ENCODE results near the gene HPN. TPM values are rescaled to one million over a fixed set of nuclear protein-coding genes. Genes with fewer than 3 reads are reported as not detected.
"Not testable (repeated sequence)": the region's sequence is repeated elsewhere in the genome, so short reads cannot be mapped to it uniquely, and the experiment has no call there.

Gene HPN
- total RNA-seq, 1 donor from 2014 or later, result 0.30 TPM

- H3K27ac ChIP-seq, result no peak overlapping the region
- peaks cover 75% of the 10 kb centered on the region for H3K79me2 ChIP-seq (ENCODE audit: low read depth)
- H2AFZ ChIP-seq (replicated peaks), result no peak overlapping the region
- Mint-ChIP-seq H3K9me3 (no peaks in the 10 kb centered on the region), H3K36me3 (peaks cover 10% of the 10 kb centered on the region), H3K4me3 (peak overlapping the region; percentile 98), H3K4me1 (peaks cover 46% of the 10 kb centered on the region), H3K27me3 (ENCODE audit: insufficient read depth, low read depth) (peaks cover 10% of the 10 kb centered on the region), H3K27ac (peak overlapping the region; percentile 35)
- H3K4me3 ChIP-seq, result no peak overlapping the region
- no peaks in the 10 kb centered on the region for H3K9me3 ChIP-seq (ENCODE audit: low read depth)
- peaks cover 63% of the 10 kb centered on the region for H4K20me1 ChIP-seq (ENCODE audit: low read depth)
- peaks cover 12% of the 10 kb centered on the region for H3K4me1 ChIP-seq
- H3K27me3 ChIP-seq, result no peaks in the 10 kb centered on the region
- peak overlapping the region; percentile 90 for H3K4me2 ChIP-seq
- peaks cover 32% of the 10 kb centered on the region for H3F3A ChIP-seq (ENCODE audit: low read depth)
- no peak for DNase-seq (ENCODE audit: low spot score)
- TF ChIP-seq CTCF (IDR thresholded peaks at IDR 0.05), result no peak
- no peak for TF ChIP-seq EZH2 (IDR thresholded peaks at IDR 0.05)
- no peak for TF ChIP-seq EZH2phosphoT487 (IDR thresholded peaks at IDR 0.05)
- H3K36me3 ChIP-seq, result no peaks in the 10 kb centered on the region
- no peak overlapping the region for H3K9ac ChIP-seq
These were observed 39.4 kb upstream of the HPN start for GRCh38 chr19:35002037-35002535.

GRCh38 chr19:35004517-35005255, 36.8 kb upstream of the HPN start:
- no peak overlapping the region for H3K9ac ChIP-seq
- H2AFZ ChIP-seq (replicated peaks), result no peak overlapping the region
- no peak for TF ChIP-seq EZH2phosphoT487 (IDR thresholded peaks at IDR 0.05)
- TF ChIP-seq CTCF (IDR thresholded peaks at IDR 0.05), result no peak
- no peak for TF ChIP-seq EZH2 (IDR thresholded peaks at IDR 0.05)
- H3F3A ChIP-seq (ENCODE audit: low read depth), result peaks cover 22% of the 10 kb centered on the region
- H3K4me1 Mint-ChIP-seq, result peaks cover 33% of the 10 kb centered on the region
- H3K4me3 Mint-ChIP-seq, result no peak overlapping the region
- H3K4me1 ChIP-seq, result peaks cover 6% of the 10 kb centered on the region
- H3K9me3 ChIP-seq (ENCODE audit: low read depth), result no peaks in the 10 kb centered on the region
- H3K4me3 ChIP-seq, result no peak overlapping the region
- DNase-seq (ENCODE audit: low spot score), result no peak
- H3K79me2 ChIP-seq (ENCODE audit: low read depth), result peaks cover 87% of the 10 kb centered on the region
- H3K27ac Mint-ChIP-seq, result no peak overlapping the region
- no peaks in the 10 kb centered on the region for H3K9me3 Mint-ChIP-seq
- no peak overlapping the region for H3K27ac ChIP-seq
- H3K4me2 ChIP-seq, result no peak overlapping the region
- H3K36me3 Mint-ChIP-seq, result peaks cover 15% of the 10 kb centered on the region
- peaks cover 8% of the 10 kb centered on the region for H3K27me3 Mint-ChIP-seq (ENCODE audit: insufficient read depth, low read depth)
- H4K20me1 ChIP-seq (ENCODE audit: low read depth), result peaks cover 73% of the 10 kb centered on the region
- no peaks in the 10 kb centered on the region for H3K36me3 ChIP-seq
- no peaks in the 10 kb centered on the region for H3K27me3 ChIP-seq

- H3K4me1 Mint-ChIP-seq, result peaks cover 33% of the 10 kb centered on the region
- Histone ChIP-seq H3K9ac (no peak overlapping the region), H3K79me2 (ENCODE audit: low read depth) (peaks cover 80% of the 10 kb centered on the region), H3K4me2 (no peak overlapping the region), H3K27ac (no peak overlapping the region), H3K4me3 (no peak overlapping the region), H2AFZ (replicated peaks) (no peak overlapping the region), H4K20me1 (ENCODE audit: low read depth) (peaks cover 73% of the 10 kb centered on the region), H3K9me3 (ENCODE audit: low read depth) (no peaks in the 10 kb centered on the region), H3K4me1 (peaks cover 6% of the 10 kb centered on the region), H3K36me3 (no peaks in the 10 kb centered on the region), H3F3A (ENCODE audit: low read depth) (peaks cover 18% of the 10 kb centered on the region), H3K27me3 (no peaks in the 10 kb centered on the region)
- TF ChIP-seq EZH2 (IDR thresholded peaks at IDR 0.05), result no peak
- TF ChIP-seq EZH2phosphoT487 (IDR thresholded peaks at IDR 0.05), result no peak
- no peak for DNase-seq (ENCODE audit: low spot score)
- H3K27me3 Mint-ChIP-seq (ENCODE audit: insufficient read depth, low read depth), result peaks cover 8% of the 10 kb centered on the region
- H3K4me3 Mint-ChIP-seq, result no peak overlapping the region
- H3K36me3 Mint-ChIP-seq, result peaks cover 18% of the 10 kb centered on the region
- no peaks in the 10 kb centered on the region for H3K9me3 Mint-ChIP-seq
- H3K27ac Mint-ChIP-seq, result no peak overlapping the region
These were observed 36.1 kb upstream of the HPN start for GRCh38 chr19:35005256-35005977.

GRCh38 chr19:35006007-35006341, 35.5 kb upstream of the HPN start:
- H3K4me3 ChIP-seq; H3K9me3 Mint-ChIP-seq; H3K4me2 ChIP-seq; H3K27me3 ChIP-seq; H3K36me3 ChIP-seq; H3K27ac ChIP-seq; H2AFZ ChIP-seq (replicated peaks); H3K4me1 ChIP-seq; H3K9me3 ChIP-seq (ENCODE audit: low read depth); H3K4me3 Mint-ChIP-seq; H3K9ac ChIP-seq; H3K27me3 Mint-ChIP-seq (ENCODE audit: insufficient read depth, low read depth); H3K27ac Mint-ChIP-seq; DNase-seq (ENCODE audit: low spot score): not testable (repeated sequence)
- H3K4me1 Mint-ChIP-seq, result peaks cover 32% of the 10 kb centered on the region
- H3K79me2 ChIP-seq (ENCODE audit: low read depth), result peaks cover 74% of the 10 kb centered on the region
- H3F3A ChIP-seq (ENCODE audit: low read depth), result peaks cover 17% of the 10 kb centered on the region
- H3K36me3 Mint-ChIP-seq, result peaks cover 20% of the 10 kb centered on the region
- H4K20me1 ChIP-seq (ENCODE audit: low read depth), result peaks cover 71% of the 10 kb centered on the region

Measured in neural progenitor cell (in vitro differentiated cells).